Thyroid gland (tissue), 4 donors: Measurements from ENCODE around the gene KCNJ6. TPM values are rescaled to one million over a fixed set of nuclear protein-coding genes. Genes with fewer than 3 reads are reported as not detected.

Experiments used
- DNase-seq, 2 donors: peaks; one replicate each; pipeline ENCODE4 v3.0.0-alpha.2; 2019
- H3K27ac ChIP-seq, 3 donors: fragments of 200-600 bp; sonication (generic); 1 replicate in 2 of 3; 2 replicates in 1 of 3; pipeline ENCODE4 v1.5.1; 2016 to 2019; ENCODE audit warnings: mild to moderate bottlenecking in 1 of 3, moderate library complexity in 1 of 3
- H3K27me3 ChIP-seq: fragments of 200-600 bp; sonication (generic); one replicate; pipeline ENCODE4 v1.5.1; 2019
- H3K36me3 ChIP-seq, 2 donors: fragments of 200-600 bp; sonication (generic); one replicate each; pipeline ENCODE4 v1.5.1; 2016 to 2019
- H3K4me1 ChIP-seq, 2 donors: fragments of 200-600 bp; sonication (generic); one replicate each; pipeline ENCODE4 v1.5.1; 2017 to 2019
- H3K4me3 ChIP-seq, 3 donors: fragments of 200-600 bp; sonication (generic); replicated peaks in 1 of 3; 1 replicate in 2 of 3; 2 replicates in 1 of 3; pipeline ENCODE4 v1.5.1; 2016; ENCODE audit warnings: mild to moderate bottlenecking in 1 of 3
- H3K9me3 ChIP-seq: fragments of 200-600 bp; sonication (generic); one replicate; pipeline ENCODE4 v1.5.1; 2017
- CTCF ChIP-seq, 6 experiments: fragments of 200-600 bp in 3 of 6; fragments of 450-650 bp in 3 of 6; sonication (generic) in 3 of 6; IDR thresholded peaks; one replicate each; pipeline ENCODE4 v1.5.1; 2016 to 2019; ENCODE audit warnings: antibody characterized with exemption in 6 of 6, mild to moderate bottlenecking in 2 of 6, inconsistent platforms in 1 of 6, moderate library complexity in 1 of 6
- POLR2A ChIP-seq, 2 donors: fragments of 450-650 bp; IDR thresholded peaks; one replicate each; pipeline ENCODE4 v1.6.1; 2017; ENCODE audit warnings: antibody characterized with exemption in 2 of 2, mild to moderate bottlenecking in 2 of 2, moderate library complexity in 1 of 2
- WGBS, 2 donors: methylation state at CpG; one replicate each; pipeline ENCODE4 v1.1.5; 2017; 5-methylcytosine and 5-hydroxymethylcytosine counted together
- intact Hi-C: fragments of 100-400 bp; cut with DNase I; formaldehyde crosslinking; loops from one replicate; pipeline ENCODE4 v1.15.1; 2023
- total RNA-seq, 4 donors: library from RNA; depleted of rRNA; stranded (reverse); fragments of >200 nt; gene quantifications; one replicate each; pipeline ENCODE4 v1.2.3, GENCODE V29; 2016

The KCNJ6 gene
- total RNA-seq, 4 donors from 2014 or later, result not detected

- intact Hi-C loops, result no loop called here
- DNase-seq, result no peak
- Histone ChIP-seq H3K4me3 (no peak overlapping the region), H3K9me3 (no peaks in the 10 kb centered on the region), H3K36me3 (no peaks in the 10 kb centered on the region), H3K27ac (no peak overlapping the region), H3K4me1 (peaks cover 0 to 4% of the 10 kb centered on the region in 2 donors), H3K27me3 (no peaks in the 10 kb centered on the region)
- TF ChIP-seq CTCF (IDR thresholded peaks at IDR 0.05), result no peak
- no peak for TF ChIP-seq POLR2A (IDR thresholded peaks at IDR 0.05)
- 77 to 82% methylated on average over 1 of the region's 1 CpG for WGBS, 2 donors
Measured at GRCh38 chr21:37659874-37660273, 256.4 kb downstream of the KCNJ6 start.

- H3K9me3 ChIP-seq, result no peaks in the 10 kb centered on the region
- 46 to 58% methylated on average over 7 of the region's 7 CpGs for WGBS, 2 donors
- no peaks in the 10 kb centered on the region for H3K36me3 ChIP-seq
- intact Hi-C loops, result no loop called here
- TF ChIP-seq CTCF (IDR thresholded peaks at IDR 0.05), result no peak
- TF ChIP-seq POLR2A (IDR thresholded peaks at IDR 0.05), result no peak
- no peak overlapping the region for H3K4me3 ChIP-seq
- no peak overlapping the region for H3K27ac ChIP-seq
- H3K27me3 ChIP-seq, result no peaks in the 10 kb centered on the region
- DNase-seq, result no peak
- H3K4me1 ChIP-seq, result peaks cover 0 to 4% of the 10 kb centered on the region in 2 donors
Measured at GRCh38 chr21:37658817-37659458, 257.3 kb downstream of the KCNJ6 start.

DNA sequence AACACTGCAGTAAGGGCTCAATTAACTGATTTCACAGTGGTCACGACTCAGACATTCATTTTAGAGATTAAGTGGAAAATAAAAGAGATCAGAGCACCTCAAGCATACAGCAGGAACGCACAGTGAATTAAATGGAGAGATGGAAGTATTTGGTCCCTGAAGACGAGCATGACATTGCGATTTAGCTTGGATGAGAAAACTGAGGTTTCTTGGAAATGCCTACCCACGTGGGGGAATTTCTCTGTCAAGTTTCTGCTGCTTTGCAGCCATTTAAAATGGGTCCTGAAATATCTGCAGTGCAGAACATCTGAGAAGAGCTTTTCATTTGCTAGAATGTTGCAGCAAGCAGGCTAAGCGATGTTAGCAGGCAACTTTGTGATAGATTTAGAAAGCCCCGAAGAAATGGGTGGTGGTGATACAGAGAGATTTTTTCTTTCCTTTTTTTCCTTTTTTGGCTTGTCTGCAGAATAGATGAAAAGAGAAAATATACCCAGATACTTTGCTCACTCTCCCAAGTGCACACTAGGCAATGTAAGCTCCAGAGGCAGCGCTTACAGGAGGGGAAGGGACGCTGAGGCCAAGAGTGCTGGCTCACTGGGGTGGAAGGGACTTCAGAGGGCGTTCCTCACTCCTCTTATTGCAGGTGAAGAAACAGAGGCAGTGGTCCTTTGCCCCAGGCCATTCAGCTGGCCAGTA lies 258.0 kb downstream of the KCNJ6 start:
- 53 to 58% methylated on average over 10 of the region's 10 CpGs for WGBS, 2 donors
- no peak for DNase-seq

DNA sequence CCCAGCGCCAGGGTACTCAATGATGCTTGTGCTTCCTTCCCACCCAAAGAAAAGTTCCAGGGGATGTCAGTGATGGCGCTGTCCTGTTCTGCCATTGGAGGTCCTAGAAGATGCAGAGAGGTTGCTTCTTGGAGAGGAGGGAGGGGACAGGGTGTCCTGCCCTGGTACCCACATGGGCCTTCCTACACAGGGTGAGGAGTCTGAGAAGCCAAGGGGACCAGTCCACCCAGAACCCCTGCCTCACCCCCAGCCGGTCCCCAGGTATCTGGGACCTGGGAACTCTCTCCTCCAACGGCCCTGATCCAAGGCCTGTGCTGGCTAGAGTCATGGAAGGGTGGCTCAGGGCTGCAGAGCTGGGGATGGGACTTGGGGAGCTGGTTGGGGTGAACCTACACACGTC lies 259.4 kb downstream of the KCNJ6 start:
- TF ChIP-seq CTCF (IDR thresholded peaks at IDR 0.05), result no peak
- TF ChIP-seq POLR2A (IDR thresholded peaks at IDR 0.05), result no peak
- H3K27ac ChIP-seq, result no peak overlapping the region
- H3K36me3 ChIP-seq, result no peaks in the 10 kb centered on the region
- DNase-seq, result no peak
- H3K9me3 ChIP-seq, result no peaks in the 10 kb centered on the region
- intact Hi-C loops, result no loop called here
- WGBS, 2 donors, result 96 to 100% methylated on average over 3 to 5 of the region's 5 CpGs
- no peak overlapping the region for H3K4me3 ChIP-seq
- no peaks in the 10 kb centered on the region for H3K27me3 ChIP-seq
- H3K4me1 ChIP-seq, result peaks cover 0 to 4% of the 10 kb centered on the region in 2 donors

More for the DNA sequence above, 258.0 kb downstream of the KCNJ6 start:
- H3K4me1 ChIP-seq, result peaks cover 0 to 4% of the 10 kb centered on the region in 2 donors
- no peaks in the 10 kb centered on the region for H3K27me3 ChIP-seq
- intact Hi-C loops, result no loop called here
- no peaks in the 10 kb centered on the region for H3K36me3 ChIP-seq
- TF ChIP-seq POLR2A (IDR thresholded peaks at IDR 0.05) (no peak), CTCF (IDR thresholded peaks at IDR 0.05) (no peak)
- H3K27ac ChIP-seq, result no peak overlapping the region
- H3K4me3 ChIP-seq, result no peak overlapping the region
- H3K9me3 ChIP-seq, result no peaks in the 10 kb centered on the region

DNA sequence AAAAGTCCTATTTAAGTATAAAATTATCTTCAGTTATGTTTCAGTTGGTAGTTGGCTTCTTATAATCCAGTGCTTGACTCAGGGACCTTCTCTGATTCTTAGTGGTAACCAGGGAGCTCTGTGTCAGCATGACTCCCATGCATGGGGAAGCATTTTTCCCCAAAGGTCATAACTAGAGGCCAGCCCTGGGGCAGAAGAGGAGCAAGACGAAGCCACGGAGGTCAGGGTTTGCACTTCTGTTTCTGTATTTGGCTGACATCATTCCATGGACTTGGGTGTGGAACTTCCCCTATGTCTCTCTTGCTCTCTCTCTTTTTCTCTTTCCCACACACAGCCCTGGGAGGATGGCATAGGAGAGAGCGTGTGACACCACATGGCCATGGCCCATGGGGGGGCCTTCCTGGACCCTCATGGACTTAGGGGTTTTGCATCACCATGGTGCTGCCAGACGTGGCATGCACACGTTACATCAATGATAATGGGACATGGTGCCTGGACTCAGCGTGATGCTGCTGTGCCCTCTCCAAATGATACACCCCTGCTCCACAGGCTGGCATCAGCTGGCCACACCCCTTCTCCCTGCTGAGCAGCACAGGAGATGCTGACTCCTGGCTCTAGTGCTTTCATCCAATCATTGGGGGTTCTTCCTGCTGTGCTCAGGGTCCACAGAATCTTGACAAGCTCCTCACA lies 260.5 kb downstream of the KCNJ6 start:
- Histone ChIP-seq H3K4me3 (no peak overlapping the region), H3K27me3 (no peaks in the 10 kb centered on the region), H3K4me1 (peaks cover 0 to 4% of the 10 kb centered on the region in 2 donors), H3K27ac (no peak overlapping the region), H3K36me3 (no peaks in the 10 kb centered on the region), H3K9me3 (no peaks in the 10 kb centered on the region)
- no peak for DNase-seq
- intact Hi-C loops, result no loop called here
- TF ChIP-seq CTCF (IDR thresholded peaks at IDR 0.05) (no peak), POLR2A (IDR thresholded peaks at IDR 0.05) (no peak)
- WGBS, 2 donors, result 90 to 92% methylated on average over 5 to 6 of the region's 6 CpGs
